ENCODE results near the gene TMEM184B.
A peak's percentile ranks its signal among the peaks of the same experiment; 100 is the strongest.

The TMEM184B gene

DNA sequence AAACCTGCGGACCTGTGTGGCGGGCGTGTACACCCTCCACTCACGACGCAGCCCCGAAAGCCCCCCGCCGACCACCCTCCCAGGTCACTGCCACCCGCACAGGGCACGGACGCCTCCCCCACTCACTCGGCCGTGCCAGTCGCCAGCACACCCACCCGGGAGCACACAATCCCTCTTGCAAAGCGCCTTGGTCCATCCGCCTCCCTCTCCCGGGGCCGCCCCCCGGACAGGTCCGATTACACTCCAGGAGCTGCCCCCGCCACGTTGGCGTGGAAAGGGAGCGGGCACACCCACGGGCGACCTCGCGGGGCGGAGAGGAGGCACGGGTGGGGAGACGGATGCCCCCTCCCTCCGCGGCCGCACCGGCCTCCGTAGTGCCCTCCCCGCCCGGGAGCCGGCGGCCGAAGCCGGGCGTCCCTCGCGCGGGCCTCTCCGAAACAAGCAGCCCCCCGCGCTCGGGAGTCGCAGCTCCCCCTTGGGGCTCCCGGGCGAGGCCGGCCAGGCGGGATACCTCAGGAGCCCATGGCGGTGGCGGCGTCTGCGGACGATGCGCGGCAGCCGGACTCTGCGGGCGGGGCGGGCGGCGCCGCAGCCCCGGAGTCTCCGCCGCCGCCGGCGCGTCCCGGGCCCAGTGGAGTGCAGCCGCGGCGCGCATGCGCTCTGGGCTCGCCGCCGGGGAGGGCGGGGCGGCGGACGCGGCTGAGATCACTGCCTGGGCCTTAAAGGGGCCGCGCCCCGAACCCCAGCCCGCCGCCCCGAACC is at the start of gene TMEM184B:
TMEM184B (minus strand) TSS at position 638 of the 762 bp plus-strand sequence. CDS start 25,049 bp downstream, outside the sequence.
- H3K27ac ChIP-seq: peak within 1 kb of the TSS; percentile 73
- TF ChIP-seq, protein P1, sequence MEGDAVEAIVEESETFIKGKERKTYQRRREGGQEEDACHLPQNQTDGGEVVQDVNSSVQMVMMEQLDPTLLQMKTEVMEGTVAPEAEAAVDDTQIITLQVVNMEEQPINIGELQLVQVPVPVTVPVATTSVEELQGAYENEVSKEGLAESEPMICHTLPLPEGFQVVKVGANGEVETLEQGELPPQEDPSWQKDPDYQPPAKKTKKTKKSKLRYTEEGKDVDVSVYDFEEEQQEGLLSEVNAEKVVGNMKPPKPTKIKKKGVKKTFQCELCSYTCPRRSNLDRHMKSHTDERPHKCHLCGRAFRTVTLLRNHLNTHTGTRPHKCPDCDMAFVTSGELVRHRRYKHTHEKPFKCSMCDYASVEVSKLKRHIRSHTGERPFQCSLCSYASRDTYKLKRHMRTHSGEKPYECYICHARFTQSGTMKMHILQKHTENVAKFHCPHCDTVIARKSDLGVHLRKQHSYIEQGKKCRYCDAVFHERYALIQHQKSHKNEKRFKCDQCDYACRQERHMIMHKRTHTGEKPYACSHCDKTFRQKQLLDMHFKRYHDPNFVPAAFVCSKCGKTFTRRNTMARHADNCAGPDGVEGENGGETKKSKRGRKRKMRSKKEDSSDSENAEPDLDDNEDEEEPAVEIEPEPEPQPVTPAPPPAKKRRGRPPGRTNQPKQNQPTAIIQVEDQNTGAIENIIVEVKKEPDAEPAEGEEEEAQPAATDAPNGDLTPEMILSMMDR (IDR thresholded peaks at IDR 0.05): no peak
- TF ChIP-seq ZFX (IDR thresholded peaks at IDR 0.05; ENCODE audit: borderline replicate concordance): no peak

DNA sequence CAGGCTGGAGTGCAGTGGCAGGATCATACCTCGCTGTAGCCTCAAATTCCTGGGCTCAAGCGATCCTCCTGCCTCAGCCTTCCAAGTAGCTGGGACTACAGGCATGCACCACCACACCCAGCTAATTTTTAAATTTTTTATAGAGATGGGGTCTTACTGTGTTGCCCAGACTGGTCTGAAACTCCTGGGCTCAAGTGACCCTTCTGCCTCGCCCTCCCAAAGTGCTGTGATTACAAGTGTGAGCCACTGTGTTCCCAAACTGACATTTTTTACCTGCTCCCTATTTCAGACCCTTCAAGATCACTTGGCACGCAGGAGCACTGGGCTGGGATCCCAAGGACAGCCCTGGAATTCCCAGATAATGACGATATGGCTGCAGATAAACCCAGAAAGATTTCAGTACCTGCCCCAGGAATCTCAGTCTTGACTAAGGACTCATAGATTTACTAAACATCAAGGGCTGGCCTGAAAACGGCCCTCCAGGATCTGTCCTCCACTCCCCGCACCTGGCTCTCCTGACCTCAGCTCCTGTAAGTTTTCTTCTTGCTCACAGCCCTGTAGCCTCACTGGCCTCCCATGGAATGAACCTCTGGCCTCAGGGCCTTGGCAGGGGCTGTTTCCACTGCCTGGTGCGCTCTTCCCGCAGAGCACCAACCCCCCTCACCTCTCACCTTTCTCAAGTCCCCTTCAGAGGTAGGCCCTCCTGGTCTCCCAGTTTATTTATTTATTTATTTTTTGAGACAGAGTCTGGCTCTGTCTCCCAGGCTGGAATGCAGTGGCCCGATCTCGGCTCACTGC is 48.0 kb upstream of the TMEM184B start:
- H3K27ac ChIP-seq: no peak overlapping the region
- TF ChIP-seq, protein P1 (IDR thresholded peaks at IDR 0.05): no peak
- TF ChIP-seq ZFX (IDR thresholded peaks at IDR 0.05; ENCODE audit: borderline replicate concordance): no peak

DNA sequence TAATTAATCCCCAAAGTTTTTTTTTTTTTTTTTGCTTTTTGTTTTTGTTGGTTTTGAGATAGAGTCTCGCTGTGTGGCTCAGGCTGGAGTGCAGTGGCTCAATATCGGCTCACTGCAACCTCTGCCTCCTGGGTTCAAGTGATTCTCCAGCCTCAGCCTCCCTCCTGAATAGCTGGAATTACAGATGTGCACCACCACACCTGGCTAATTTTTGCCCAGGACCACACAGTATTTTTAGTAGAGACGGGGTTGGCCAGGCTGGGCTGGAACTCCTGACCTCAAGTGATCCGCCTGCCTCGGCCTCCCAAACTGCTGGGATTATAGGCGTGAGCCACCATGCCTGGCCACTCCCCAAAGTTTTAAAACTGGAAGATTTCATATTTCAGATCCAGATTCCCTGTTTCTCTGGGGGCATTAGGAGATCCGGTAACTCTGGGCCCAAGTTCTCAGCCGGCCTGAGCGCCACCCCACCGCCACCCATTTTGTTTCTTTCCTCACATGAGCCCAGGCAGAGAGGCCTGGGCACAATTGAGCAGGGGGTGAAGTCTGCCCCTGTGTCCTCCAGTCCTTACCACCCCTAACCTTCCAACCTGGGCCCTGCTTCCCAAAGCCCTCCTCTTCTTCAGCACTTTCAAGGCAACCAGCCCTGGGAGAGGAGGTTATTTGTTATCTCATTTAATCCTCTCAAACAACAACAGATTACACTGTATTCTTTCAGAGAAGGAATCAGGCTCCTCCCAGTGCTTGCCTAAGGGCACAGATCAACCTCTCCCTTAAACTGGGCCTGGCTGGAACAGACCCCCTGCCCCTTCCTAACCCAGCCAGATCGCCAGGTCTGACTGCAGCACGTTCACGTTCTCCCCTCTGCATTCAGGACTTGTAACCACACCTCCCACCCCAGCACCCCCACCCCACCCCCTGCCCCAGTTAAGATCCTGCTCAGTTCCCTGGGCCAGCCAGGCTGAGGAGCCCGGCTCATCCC is 46.3 kb upstream of the TMEM184B start:
- no peak for TF ChIP-seq ZFX (IDR thresholded peaks at IDR 0.05; ENCODE audit: borderline replicate concordance)
- TF ChIP-seq, protein P1 (IDR thresholded peaks at IDR 0.05): no peak
- H3K27ac ChIP-seq: peak overlapping the region; percentile 99

DNA sequence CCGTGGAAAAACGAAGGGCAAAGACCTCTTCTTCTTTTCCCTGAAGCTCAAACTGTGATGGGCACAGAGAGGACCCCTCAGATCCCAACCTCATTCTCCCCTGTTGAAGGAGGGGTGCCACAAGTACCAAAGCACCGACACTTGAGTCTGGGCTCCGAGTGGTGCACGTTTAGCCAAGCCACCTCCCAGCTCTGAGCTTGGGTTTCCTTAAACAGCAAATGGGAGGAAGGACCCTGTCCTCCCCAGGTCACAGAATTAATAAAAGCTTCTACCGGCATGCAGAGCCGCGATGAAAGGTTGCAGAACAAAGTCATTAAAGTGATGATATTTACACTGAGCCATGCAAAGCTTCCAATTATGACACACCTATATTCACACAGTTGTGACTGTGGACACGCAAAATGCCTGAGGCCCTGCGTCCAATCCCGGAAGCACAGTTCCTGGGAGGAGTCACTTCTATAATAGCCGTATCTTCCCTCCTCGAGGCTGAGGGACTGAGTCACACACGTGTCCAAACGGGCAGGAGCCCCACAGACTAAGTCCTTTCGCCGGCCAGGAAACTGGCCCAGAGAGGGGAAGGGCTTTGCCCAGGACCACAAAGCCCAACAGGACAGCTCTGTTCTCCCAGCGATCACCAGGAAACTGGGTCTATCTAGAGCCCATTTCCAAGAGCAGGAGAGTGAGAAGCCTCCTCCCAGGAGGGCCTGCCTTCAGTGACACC is 45.3 kb upstream of the TMEM184B start:
- H3K27ac ChIP-seq: peak overlapping the region; percentile 99
- TF ChIP-seq, protein P1 (IDR thresholded peaks at IDR 0.05): no peak
- TF ChIP-seq ZFX (IDR thresholded peaks at IDR 0.05; ENCODE audit: borderline replicate concordance): no peak

DNA sequence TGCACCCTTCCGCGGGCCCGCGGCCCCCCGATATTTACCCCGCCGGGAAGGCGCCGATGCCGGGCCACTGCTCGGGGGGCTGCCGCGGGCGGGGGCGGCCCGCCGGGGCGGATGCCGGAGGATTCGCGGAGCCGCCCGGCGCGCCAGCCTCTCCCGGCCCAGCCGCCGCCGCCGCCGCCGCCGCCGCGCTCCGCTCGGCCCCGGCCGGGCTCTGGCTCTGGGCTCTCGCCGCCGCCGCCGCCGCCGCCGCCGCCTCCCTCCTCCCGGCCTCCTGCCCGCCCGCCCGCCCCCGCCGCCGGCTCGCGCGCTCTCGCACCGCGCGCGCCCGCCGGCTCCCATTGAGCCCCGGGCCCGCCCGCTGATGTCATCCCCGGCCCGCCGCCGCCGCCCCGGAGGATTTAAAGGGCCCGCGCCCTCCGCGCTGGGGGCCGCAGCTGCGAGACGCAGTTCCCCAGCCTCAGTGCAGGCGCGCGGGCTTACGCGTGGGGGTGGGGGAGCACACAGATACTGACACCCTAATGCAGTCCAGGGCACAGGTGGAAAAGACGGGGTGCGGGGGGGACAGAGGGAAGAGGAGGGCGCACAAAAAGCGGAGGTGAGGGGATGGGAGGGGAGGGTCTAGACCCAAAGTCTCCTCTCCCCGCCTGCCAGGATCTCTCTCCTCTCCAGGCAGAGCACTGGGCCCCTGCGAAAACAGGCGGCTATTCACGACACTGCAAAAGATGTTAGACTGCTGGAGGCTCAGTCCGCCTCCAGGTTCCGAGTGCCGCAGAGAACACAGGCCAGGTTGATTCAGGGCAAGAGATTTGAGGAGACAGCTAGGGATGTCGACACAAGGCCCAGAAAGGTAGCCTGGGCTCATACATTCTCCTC is 44.5 kb upstream of the TMEM184B start, which contains the start of gene CSNK1E:
CSNK1E (minus strand) TSS at position 312 of the 873 bp plus-strand sequence. CDS start 3,276 bp downstream, outside the sequence.
- peak within 1 kb of the TSS; percentile 99 for H3K27ac ChIP-seq
- TF ChIP-seq ZFX (IDR thresholded peaks at IDR 0.05; ENCODE audit: borderline replicate concordance): no peak
- TF ChIP-seq, protein P1 (IDR thresholded peaks at IDR 0.05): no peak
